PFSK-1 (cell line): ENCODE measurements around the gene NLRP7.

ENCODE experiments used
- POLR2AphosphoS5 ChIP-seq: IDR thresholded peaks from 2 replicates; pipeline ENCODE4 v1.6.1; 2012; ENCODE audit warnings: low read depth, mild to moderate bottlenecking, control low read depth, low read length, moderate library complexity
- TAF1 ChIP-seq: IDR thresholded peaks from 2 replicates; pipeline ENCODE4 v1.6.1; 2012; ENCODE audit warnings: low read length, control low read depth, borderline replicate concordance; ENCODE audit not compliant: insufficient read depth
- TF ChIP-seq, protein P1 (sequence below), 2 experiments: IDR thresholded peaks; 2 replicates each; pipeline versions ENCODE4 v1.6.1 to v1.8.0; 2011 to 2012; ENCODE audit warnings: low read depth in 2 of 2, low read length in 2 of 2, control low read depth in 1 of 2, inconsistent platforms in 1 of 2, mild to moderate bottlenecking in 1 of 2, moderate library complexity in 1 of 2; ENCODE audit not compliant: insufficient read depth in 1 of 2

GRCh38 chr19:54947381-54947780 lies at the start of gene NLRP7:
- no peak for TF ChIP-seq TAF1
- TF ChIP-seq POLR2AphosphoS5: no peak
- TF ChIP-seq, protein P1, sequence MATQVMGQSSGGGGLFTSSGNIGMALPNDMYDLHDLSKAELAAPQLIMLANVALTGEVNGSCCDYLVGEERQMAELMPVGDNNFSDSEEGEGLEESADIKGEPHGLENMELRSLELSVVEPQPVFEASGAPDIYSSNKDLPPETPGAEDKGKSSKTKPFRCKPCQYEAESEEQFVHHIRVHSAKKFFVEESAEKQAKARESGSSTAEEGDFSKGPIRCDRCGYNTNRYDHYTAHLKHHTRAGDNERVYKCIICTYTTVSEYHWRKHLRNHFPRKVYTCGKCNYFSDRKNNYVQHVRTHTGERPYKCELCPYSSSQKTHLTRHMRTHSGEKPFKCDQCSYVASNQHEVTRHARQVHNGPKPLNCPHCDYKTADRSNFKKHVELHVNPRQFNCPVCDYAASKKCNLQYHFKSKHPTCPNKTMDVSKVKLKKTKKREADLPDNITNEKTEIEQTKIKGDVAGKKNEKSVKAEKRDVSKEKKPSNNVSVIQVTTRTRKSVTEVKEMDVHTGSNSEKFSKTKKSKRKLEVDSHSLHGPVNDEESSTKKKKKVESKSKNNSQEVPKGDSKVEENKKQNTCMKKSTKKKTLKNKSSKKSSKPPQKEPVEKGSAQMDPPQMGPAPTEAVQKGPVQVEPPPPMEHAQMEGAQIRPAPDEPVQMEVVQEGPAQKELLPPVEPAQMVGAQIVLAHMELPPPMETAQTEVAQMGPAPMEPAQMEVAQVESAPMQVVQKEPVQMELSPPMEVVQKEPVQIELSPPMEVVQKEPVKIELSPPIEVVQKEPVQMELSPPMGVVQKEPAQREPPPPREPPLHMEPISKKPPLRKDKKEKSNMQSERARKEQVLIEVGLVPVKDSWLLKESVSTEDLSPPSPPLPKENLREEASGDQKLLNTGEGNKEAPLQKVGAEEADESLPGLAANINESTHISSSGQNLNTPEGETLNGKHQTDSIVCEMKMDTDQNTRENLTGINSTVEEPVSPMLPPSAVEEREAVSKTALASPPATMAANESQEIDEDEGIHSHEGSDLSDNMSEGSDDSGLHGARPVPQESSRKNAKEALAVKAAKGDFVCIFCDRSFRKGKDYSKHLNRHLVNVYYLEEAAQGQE (IDR thresholded peaks at IDR 0.05; ENCODE audit: insufficient read depth in 1 of 2, low read depth in 2 of 2, low read length in 2 of 2): no peak
